Thoracic aorta (tissue), 2 donors: ENCODE results near the gene OTOF. TPM values are rescaled to one million over a fixed set of nuclear protein-coding genes. Genes with fewer than 3 reads are reported as not detected.

Experiments
- ATAC-seq: fragments of 150-250 bp; one replicate; pipeline ENCODE4 v1.8.0; 2017; ENCODE audit warnings: low read depth; ENCODE audit not compliant: insufficient number of reproducible peaks, low FRiP score
- DNase-seq: peaks from one replicate; pipeline ENCODE4 v3.0.0-alpha.2; 2020; ENCODE audit warnings: low spot score
- H3K27ac ChIP-seq, 2 donors: fragments of 200-600 bp; sonication (generic); 1 replicate in 1 of 2; 2 replicates in 1 of 2; pipeline ENCODE4 v1.5.1; 2016; ENCODE audit warnings: mild to moderate bottlenecking in 2 of 2, moderate library complexity in 2 of 2
- H3K27me3 ChIP-seq: fragments of 200-600 bp; sonication (generic); replicated peaks from 2 replicates; pipeline ENCODE4 v1.6.0; 2016; ENCODE audit warnings: mild to moderate bottlenecking; ENCODE audit not compliant: insufficient read depth
- H3K36me3 ChIP-seq: fragments of 200-600 bp; sonication (generic); one replicate; pipeline ENCODE4 v1.5.1; 2016
- H3K4me1 ChIP-seq, 2 donors: fragments of 200-600 bp; sonication (generic); 1 replicate in 1 of 2; 2 replicates in 1 of 2; pipeline versions ENCODE4 v1.5.1 to v1.6.0; 2016; ENCODE audit warnings: low read depth in 2 of 2, mild to moderate bottlenecking in 1 of 2; ENCODE audit not compliant: control insufficient read depth in 1 of 2
- H3K4me3 ChIP-seq: fragments of 200-600 bp; sonication (generic); 2 replicates; pipeline ENCODE4 v1.5.1; 2016; ENCODE audit warnings: mild to moderate bottlenecking
- H3K9me3 ChIP-seq: fragments of 200-600 bp; sonication (generic); 2 replicates; pipeline ENCODE4 v1.5.1; 2016
- CTCF ChIP-seq: fragments of 200-600 bp; sonication (generic); IDR thresholded peaks from one replicate; pipeline ENCODE4 v1.5.1; 2019; ENCODE audit warnings: antibody characterized with exemption
- total RNA-seq, 2 donors: library from RNA; depleted of rRNA; stranded (reverse); fragments of >200 nt; gene quantifications; one replicate each; pipeline versions ENCODE4 v1.1.0 to v1.2.3, GENCODE V29; 2016

OTOF gene
- total RNA-seq, 2 donors from 2014 or later = 0.28 TPM; not detected in 1

GRCh38 chr2:26482211-26483026 is 4.5 kb upstream of the OTOF start:
- ATAC-seq (no peak), DNase-seq (no peak)
- no peak overlapping the region for H3K27ac ChIP-seq
- H3K4me3 ChIP-seq = no peak overlapping the region
- TF ChIP-seq CTCF = no peak
- H3K9me3 ChIP-seq = no peaks in the 10 kb centered on the region
- no peaks in the 10 kb centered on the region for H3K4me1 ChIP-seq
- H3K27me3 ChIP-seq = no peaks in the 10 kb centered on the region
- H3K36me3 ChIP-seq = no peaks in the 10 kb centered on the region

GRCh38 chr2:26481706-26482105 is 3.8 kb upstream of the OTOF start:
- no peaks in the 10 kb centered on the region for H3K27me3 ChIP-seq
- no peak for TF ChIP-seq CTCF
- H3K9me3 ChIP-seq = no peaks in the 10 kb centered on the region
- no peak for ATAC-seq
- no peaks in the 10 kb centered on the region for H3K36me3 ChIP-seq
- DNase-seq = no peak
- no peak overlapping the region for H3K4me3 ChIP-seq
- H3K4me1 ChIP-seq = no peaks in the 10 kb centered on the region
- H3K27ac ChIP-seq = no peak overlapping the region

- no peak overlapping the region for H3K27ac ChIP-seq
- H3K27me3 ChIP-seq = no peaks in the 10 kb centered on the region
- H3K4me1 ChIP-seq = no peaks in the 10 kb centered on the region
- H3K9me3 ChIP-seq = no peaks in the 10 kb centered on the region
- ATAC-seq (no peak), DNase-seq (no peak)
- TF ChIP-seq CTCF = no peak
- no peak overlapping the region for H3K4me3 ChIP-seq
- no peaks in the 10 kb centered on the region for H3K36me3 ChIP-seq
These were observed 2.9 kb upstream of the OTOF start for GRCh38 chr2:26480566-26481423.

GRCh38 chr2:26479789-26480565 is 2.1 kb upstream of the OTOF start:
- Histone ChIP-seq H3K4me1 (no peaks in the 10 kb centered on the region), H3K27ac (no peak overlapping the region), H3K4me3 (no peak overlapping the region), H3K27me3 (no peaks in the 10 kb centered on the region), H3K36me3 (no peaks in the 10 kb centered on the region), H3K9me3 (no peaks in the 10 kb centered on the region)
- no peak for ATAC-seq
- TF ChIP-seq CTCF = no peak
- no peak for DNase-seq
